ENCODE measurements around the gene PAQR4.

Gene PAQR4

DNA sequence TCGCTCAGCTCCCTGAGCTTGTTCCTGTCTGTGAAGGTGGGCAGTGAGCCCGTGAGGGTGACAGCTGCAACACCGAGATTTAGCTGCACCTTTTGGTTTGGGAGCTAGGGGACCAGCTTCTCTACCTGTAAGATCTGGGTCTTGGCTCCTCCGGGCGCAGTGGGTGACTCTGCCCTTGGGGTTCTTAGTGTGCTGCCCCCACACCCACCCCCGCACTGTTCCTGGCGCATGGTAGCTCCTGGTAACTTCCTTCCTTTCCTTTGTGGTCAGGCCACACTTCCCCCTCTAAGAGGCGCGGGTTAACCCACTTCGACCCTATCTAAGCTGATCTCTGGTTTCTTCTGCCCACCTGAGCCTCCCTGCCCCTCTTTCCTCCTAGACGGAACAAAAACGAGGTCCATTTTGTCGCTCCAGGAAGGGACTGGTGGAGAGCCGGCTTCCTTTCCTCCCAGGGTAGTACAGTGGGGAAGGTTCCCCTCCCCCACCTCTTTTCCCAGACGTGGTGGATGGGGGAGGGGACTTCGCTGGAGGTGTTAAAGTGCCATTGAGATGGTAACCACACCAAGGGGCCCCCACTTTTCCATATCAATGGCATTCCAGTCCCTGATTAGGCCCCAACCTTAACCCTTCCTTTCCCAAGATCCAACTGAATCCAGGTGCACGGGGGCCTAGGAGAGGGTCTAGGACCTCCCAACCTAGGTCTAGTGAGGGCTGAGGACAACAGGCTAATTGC lies 39.0 kb downstream of the PAQR4 start:
- DNase-seq (ENCODE audit: low read depth), result no peak

DNA sequence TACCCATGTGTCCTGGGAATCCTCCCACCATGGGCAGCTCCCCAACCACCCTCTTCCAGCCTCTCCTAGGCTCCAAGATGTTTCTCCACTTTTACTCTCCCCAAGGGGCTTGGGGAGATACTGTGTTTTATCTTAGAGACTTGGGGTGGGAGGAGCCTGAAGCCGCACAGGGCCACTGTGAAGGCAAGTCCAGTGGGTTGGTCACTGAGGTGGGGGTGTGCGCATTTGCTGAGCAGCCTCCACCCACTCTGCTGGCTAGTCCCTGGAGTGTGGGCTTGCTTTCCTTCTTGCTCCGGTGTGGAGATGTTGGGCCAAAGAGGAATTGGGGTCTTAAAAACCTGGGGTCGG lies 39.5 kb downstream of the PAQR4 start:
- no peak for DNase-seq (ENCODE audit: low read depth)

DNA sequence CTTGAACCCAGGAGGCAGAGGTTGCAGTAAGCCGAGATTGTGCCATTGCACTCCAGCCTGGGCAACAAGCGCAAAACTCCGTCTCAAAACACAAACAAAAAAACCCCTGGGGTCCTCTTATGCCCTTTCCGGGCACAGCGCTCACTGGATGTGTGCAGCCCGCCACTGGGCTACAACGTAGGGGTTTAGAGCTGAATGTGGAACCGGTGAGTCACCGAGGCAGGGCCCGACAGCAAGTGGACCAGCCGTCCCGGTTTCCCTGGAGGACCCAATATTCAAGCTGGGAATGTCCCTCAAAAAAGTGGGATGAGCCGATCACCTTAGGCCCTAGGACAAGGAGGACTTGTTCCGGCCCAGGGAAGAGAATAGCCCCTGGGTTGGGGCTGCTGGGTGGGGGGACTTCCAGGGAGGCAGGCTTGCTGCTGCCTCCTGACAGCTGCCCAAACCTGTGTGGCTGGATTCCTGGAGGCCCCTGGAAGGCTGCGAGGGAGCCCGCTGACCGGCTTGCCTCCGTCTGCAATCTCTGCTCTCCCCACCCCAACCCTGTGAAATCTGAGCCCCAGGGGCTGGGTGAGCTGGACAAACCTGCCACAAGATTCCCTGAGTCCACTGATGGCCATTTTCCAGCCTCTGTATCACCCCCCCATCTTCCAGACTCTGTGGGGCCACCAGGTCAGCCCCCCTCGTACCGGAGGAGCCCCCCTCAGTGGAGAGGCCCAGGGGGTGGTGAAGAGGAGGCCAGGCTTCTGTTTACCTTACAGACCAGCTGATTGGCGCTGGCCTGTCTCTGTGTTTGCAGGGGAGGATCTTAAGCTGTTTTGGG lies 40.6 kb downstream of the PAQR4 start:
- DNase-seq (ENCODE audit: low read depth), result no peak

DNA sequence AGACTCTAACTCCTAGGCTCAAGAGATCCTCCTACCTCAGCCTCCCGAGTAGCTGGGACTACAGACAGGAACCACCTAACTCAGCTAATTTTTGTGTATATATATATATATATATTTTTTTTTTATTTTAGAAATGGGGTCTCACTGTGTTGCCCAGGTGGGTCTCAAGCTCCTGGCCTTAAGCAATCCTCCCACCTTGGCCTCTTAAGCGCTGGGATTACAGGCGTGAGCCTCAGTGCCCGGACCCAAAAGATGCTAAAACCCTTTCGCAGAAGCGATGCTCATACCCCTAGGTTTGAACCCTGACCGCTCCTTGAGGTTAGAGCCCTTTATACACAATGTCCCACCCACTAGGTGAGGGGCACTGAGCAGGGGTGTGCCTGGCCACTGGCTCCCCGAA lies 41.4 kb downstream of the PAQR4 start:
- no peak for DNase-seq (ENCODE audit: low read depth)

DNA sequence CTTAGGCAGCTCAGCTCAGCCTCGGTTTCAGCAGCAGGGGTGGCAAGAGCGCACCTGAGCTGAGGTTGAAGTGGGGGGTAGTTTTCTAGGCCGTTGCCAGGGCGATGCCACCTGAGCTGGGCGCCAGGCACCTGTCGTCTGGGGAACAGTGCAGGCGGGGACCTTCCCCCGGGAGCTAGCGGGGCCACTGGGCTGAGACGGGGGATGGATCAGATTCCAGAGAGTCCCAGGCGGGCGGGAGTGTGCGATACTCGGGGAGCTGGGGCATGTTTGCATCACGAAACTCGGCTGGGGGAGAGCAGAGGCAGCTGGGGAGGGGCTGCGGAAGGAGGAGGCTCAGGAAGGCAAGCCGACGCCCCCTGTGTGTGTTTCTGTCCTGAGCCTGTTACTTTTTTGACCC lies 43.1 kb downstream of the PAQR4 start:
- no peak for DNase-seq (ENCODE audit: low read depth)

DNA sequence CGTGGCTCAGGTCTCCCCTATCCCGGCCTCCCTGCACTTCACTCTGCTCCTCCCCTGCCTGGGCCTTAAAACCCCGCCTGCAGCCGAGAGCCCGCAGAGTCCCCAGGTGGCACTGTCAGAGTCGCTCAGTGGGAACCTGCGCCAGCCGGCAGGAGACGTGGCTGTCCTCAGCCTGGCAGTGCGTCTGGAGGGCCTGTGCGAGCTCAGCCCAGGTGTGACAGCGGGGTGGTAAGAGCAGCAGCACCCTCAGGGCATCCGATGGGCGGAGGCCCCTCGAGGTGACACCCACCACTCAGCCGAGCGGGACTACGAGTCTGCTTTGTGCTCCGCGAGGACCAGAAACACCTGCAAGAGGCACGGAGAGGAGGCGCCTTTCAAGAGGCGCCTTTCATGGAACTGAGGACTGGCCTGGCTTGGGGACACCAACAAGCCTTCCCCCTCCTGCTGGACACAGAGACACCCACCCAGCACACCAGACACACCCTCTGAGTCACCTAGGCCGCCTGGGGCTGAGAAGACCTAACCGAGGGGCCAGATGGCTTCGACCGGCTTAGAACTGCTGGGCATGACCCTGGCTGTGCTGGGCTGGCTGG lies 43.8 kb downstream of the PAQR4 start, which contains the start of gene CLDN9:
Gene CLDN9 (plus strand): TSS at position 96 of the 593 bp plus-strand sequence. CDS start 440 bp downstream, at position 536.
- DNase-seq (ENCODE audit: low read depth), result no peak

DNA sequence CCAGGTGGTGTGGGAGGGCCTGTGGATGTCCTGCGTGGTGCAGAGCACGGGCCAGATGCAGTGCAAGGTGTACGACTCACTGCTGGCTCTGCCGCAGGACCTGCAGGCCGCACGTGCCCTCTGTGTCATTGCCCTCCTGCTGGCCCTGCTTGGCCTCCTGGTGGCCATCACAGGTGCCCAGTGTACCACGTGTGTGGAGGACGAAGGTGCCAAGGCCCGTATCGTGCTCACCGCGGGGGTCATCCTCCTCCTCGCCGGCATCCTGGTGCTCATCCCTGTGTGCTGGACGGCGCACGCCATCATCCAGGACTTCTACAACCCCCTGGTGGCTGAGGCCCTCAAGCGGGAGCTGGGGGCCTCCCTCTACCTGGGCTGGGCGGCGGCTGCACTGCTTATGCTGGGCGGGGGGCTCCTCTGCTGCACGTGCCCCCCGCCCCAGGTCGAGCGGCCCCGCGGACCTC lies 44.4 kb downstream of the PAQR4 start:
- DNase-seq (ENCODE audit: low read depth), result no peak

DNA sequence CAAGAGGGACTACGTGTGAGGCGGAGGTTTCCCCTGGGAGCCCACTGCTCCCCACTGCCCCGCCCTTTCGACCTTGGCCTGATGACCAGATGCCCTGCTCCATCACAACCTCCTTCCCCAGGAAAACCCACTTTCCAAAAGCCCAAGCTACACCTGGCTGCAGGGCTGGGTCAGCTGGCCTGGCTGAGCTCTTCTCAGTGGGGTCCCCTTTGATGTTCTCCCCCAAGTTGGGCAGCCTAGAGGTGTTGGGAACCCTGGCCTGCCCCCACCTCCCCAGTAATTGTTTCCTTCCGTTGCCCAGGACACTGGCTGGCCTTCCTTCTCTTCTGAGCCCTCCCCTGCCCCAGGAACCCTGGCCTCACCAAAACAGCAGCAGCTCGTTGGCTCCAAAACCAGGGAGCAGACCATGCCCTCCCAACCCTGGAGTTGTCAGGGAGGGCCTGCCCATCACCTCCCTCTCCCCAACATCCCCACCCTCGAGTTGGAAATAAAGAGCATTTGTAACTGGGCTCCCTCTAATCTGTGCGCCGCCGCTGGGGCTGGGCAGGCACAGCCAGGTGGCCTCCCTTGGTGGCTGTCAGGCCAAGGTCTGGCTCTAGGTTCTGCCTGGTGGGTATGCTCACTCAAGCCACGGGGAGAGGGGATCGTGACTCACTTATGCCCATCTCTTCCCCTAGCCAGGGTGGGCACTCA lies 45.0 kb downstream of the PAQR4 start:
- no peak for DNase-seq (ENCODE audit: low read depth)

DNA sequence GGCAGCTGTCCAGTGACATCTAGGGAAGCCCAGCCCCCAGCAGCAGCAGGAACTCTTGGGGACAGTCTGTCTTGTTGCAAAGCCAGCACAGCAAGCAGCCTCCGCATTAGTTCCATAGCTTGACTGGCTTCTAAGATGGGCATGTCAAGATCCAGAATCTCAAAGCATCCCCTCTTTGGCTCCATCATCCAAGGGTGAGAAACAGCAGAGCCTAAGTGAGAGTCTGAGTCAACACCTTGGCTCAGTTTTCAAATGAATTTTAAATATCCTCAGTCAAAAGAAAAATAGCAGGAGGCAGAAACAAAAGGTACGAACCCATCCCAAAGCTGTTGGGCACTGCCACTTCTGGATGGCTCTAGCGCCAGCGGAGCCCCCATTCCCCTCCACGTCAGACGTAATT lies 45.8 kb downstream of the PAQR4 start:
- DNase-seq (ENCODE audit: low read depth), result no peak

DNA sequence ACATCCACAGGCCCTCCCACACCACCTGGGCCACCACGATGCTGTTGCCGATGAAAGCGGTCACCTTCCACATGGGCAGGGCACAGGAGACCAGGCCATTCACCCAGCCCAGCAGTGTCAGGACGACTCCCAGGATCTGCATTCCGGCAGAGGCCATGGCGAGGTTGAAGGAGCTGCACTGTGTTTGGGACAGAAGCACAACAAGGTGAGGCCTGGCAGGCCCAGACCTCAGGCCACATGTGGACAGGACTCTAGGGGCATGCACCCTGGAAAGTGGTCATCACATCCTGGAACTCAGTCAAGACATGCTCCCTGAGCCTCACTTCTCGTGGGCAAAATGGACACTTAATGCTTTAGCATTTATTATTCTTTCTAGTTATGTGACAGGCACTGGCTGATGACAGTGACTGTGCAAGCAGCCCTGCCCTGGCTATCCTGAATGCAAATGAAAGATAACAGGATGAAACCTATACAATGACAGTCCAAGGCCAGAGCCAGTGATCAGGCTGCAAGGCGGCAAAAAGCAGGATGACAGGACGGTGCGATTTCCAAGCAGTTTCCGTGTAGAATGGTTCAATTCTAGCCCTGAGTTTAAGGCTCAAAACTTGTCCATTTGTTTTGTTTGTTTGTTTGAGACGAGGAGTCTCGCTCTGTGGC lies 46.8 kb downstream of the PAQR4 start:
- no peak for DNase-seq (ENCODE audit: low read depth)

DNA sequence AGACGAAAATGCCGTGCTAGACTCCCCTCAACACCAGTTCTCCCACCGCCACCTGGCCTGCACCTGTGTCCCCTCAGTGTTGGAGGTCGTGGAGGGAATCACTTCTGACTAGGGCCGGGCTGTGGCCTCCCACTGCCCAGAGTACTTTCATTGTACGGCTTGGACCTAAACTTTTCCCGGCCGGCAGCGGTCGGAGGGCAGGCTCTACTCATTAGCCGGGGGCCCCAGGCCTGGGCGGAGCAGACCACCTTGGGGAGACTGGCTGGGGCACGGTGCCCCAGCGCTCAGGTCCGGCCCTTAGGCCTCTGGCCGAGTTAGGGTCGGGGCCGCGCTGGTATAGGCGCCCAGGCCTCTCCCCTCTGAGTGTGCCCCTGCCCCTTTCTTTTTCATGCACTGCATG lies 48.2 kb downstream of the PAQR4 start:
- DNase-seq (ENCODE audit: low read depth), result no peak

DNA sequence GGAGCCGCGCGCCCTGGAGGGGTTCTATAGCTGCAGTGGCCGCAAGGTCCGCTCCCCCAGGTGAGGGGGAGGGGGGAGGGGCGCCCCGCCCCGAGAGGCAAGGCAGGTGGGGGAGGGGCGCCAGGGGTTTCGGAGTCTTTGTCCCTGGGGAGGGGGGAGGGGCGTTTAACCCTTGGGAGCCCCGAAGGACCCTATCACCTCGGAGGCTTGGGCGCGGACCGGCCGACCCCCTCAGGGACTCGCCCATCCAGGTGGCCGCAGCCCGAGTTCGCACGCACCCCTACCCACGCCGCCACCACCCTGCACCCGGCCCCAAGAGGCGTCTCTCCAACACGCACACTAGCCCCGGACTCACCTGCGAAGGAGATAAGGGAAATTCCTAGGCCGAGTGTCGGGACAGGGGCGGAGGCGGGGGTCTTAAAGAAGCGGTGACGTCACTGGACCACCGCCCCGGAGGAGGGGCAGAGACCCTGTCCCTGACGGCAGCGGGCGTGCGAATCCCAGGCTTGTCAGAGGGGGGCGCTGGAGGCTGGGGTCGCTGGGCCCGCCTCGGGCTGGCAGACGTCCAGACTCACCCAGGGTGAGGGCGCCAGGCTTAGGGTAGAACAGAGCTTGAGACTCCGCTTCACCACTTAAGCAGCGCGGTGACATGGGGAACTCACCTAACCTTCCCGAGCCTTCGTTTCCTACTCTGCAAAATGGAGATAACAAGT lies 48.8 kb downstream of the PAQR4 start, which contains the start of gene CLDN6:
Gene CLDN6 (minus strand): TSS at position 390 of the 713 bp plus-strand sequence. CDS start 2,162 bp downstream, outside the sequence.
- DNase-seq (ENCODE audit: low read depth), result no peak

DNA sequence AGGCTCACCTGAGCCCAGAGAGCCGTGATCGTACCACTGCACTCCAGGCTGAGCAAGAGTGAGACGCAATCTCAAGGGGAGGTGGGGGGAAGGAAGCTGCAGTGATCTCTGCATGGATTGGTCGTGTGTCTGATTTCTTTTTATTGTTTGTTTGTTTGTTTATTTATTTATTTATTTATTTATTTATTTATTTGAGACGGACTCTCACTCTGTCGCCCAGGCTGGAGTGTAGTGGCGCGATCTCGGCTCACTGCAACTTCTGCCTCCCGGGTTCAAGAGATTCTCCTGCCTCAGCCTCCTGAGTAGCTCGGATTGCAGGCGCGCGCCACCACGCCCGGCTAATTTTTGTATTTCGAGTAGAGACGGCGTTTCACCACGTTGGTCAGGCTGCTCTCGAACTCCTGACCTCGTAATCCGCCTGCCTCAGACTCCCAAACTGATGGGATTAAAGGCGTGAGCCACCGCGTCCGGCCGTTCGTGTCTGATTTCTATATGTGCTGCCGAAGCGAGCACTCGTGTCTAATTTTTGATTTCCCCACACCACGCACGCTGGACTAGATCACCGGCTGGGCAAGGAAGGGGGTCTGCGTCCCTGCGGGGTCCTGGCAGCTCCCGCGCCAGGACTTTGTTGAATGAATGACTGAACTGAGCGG lies 50.6 kb downstream of the PAQR4 start:
- DNase-seq (ENCODE audit: low read depth), result no peak

DNA sequence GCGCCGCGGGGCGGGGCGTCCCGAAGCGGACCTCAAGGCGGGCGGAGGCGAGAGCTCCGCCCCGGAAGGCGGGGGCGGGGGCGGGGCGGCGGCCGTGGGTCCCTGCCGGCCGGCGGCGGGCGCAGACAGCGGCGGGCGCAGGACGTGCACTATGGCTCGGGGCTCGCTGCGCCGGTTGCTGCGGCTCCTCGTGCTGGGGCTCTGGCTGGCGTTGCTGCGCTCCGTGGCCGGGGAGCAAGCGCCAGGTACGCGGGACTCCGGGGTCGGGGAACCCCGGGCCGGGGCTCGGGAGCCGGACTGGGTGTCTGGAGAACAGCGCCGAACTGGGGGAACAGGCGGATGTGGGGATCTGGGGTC lies 51.1 kb downstream of the PAQR4 start, which contains the start of gene TNFRSF12A:
Gene TNFRSF12A (plus strand): TSS at position 122 of the 357 bp plus-strand sequence. CDS start 30 bp downstream, at position 152.
- DNase-seq (ENCODE audit: low read depth), result peak; percentile 35

DNA sequence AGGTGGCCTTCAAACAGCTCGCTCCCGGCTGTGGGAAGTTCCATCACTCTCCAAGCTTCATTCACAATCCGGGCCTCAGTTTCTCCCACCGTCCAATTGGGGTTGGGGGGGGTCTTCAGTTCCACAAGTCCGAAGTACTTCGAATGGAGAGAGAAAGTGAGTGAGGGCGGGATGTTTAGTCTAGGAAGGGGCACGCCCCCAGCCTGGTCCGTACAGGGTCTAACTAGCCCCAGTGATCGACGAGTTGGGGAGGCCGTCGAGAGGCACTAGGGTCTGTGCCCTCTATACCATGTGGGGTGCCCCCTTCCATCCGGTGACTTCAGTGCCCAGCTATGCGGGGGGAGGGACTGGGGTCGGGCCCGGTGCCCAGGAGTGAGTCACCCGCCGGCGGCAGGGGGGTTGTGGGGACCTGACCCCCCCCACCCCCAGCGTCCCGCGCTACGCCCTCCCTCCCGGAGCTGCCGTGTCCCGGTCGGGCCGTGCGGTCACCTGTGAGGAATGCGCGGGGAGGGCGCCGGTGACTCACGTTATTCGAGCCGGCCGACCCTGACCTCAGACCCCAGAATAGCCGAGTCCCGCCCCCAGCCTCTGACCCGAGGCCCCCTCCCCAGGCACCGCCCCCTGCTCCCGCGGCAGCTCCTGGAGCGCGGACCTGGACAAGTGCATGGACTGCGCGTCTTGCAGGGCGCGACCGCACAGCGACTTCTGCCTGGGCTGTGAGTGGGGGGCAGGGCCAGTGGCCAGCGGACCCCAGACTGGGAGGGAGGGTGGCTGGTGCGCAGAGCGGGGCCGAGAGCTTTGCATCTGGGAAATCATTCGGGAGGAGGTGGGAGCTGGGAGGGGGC lies 51.7 kb downstream of the PAQR4 start:
- peak; percentile 80 for DNase-seq (ENCODE audit: low read depth)

DNA sequence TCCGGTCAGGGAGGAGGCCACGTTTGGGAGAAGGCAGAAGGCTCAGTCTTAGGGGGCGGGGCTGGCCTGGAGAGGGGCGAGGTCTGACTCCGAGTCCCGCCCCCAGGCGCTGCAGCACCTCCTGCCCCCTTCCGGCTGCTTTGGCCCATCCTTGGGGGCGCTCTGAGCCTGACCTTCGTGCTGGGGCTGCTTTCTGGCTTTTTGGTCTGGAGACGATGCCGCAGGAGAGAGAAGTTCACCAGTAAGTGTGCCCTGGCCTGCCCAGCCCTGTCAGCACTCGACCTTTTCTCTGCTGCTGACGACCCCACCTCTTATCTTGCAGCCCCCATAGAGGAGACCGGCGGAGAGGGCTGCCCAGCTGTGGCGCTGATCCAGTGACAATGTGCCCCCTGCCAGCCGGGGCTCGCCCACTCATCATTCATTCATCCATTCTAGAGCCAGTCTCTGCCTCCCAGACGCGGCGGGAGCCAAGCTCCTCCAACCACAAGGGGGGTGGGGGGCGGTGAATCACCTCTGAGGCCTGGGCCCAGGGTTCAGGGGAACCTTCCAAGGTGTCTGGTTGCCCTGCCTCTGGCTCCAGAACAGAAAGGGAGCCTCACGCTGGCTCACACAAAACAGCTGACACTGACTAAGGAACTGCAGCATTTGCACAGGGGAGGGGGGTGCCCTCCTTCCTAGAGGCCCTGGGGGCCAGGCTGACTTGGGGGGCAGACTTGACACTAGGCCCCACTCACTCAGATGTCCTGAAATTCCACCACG lies 52.5 kb downstream of the PAQR4 start:
- DNase-seq (ENCODE audit: low read depth), result peak; percentile 89

DNA sequence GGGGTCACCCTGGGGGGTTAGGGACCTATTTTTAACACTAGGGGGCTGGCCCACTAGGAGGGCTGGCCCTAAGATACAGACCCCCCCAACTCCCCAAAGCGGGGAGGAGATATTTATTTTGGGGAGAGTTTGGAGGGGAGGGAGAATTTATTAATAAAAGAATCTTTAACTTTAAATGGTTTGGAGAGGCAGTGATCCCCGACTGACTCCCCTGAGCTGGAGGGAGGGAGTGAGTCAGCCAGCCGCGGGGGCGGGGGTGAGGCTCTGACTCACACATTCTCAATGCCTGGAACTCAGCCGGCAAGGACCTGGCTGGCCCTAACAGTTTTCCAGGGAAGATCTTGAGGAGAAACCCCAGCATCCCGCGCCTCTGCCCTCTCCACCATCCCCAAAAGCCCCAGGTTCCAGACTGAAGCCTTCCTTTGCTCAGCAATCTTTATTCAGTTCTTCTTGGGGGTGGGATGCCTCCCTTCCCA lies 53.1 kb downstream of the PAQR4 start:
- DNase-seq (ENCODE audit: low read depth), result peak; percentile 94

DNA sequence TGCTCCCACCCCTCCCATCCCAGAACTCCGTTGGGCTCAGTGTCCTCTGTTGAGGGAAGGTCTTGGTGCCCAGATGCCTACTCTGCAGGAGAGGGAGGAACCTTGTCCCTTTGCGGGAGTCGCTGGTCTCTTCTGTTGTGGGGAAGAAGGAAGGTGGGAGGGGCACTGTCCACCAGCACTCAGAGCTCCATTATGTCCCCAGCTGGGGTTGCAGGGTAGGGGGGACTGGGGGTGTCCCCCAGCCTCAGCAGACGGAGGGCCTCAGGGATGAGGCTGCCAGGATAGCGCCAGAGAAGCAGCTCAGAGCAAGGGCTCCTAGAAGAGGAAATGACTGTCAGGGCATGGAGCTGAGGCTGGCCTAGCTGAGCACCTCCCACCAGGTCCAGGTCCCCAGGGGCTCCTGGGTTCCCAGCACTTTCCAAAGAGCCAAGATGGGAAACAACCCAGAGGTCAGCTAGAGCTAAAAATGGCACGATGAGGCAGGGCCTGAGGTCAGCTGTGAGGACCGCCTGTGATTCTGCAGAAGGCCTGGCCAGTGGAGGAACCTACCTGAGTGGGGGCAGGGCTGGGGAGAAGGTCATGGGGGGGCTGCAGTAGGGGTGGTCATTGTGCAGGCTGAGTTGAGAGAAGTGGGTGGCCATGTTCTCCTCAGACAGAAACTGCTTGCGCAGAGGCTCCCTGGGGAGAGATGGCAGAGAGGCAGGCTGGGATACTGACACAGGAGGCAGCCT lies 53.7 kb downstream of the PAQR4 start:
- peak; percentile 34 for DNase-seq (ENCODE audit: low read depth)

Measured in fibroblast of the conjunctiva (primary cell).